GM10266 (cell line): ENCODE results near the gene IRAK2.
A peak's percentile ranks its signal among the peaks of the same experiment; 100 is the strongest.

Source experiments
- DNase-seq: peaks from one replicate; pipeline ENCODE4 v3.0.0; 2012; ENCODE audit errors: extremely low spot score
- TF ChIP-seq, protein P1 (sequence below): IDR thresholded peaks from 2 replicates; pipeline ENCODE4 v1.5.1; 2012; ENCODE audit warnings: mild to moderate bottlenecking, low read depth; ENCODE audit not compliant: control insufficient read depth, insufficient read depth; ENCODE audit errors: missing control alignments

Gene IRAK2, protein sequence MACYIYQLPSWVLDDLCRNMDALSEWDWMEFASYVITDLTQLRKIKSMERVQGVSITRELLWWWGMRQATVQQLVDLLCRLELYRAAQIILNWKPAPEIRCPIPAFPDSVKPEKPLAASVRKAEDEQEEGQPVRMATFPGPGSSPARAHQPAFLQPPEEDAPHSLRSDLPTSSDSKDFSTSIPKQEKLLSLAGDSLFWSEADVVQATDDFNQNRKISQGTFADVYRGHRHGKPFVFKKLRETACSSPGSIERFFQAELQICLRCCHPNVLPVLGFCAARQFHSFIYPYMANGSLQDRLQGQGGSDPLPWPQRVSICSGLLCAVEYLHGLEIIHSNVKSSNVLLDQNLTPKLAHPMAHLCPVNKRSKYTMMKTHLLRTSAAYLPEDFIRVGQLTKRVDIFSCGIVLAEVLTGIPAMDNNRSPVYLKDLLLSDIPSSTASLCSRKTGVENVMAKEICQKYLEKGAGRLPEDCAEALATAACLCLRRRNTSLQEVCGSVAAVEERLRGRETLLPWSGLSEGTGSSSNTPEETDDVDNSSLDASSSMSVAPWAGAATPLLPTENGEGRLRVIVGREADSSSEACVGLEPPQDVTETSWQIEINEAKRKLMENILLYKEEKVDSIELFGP

DNA sequence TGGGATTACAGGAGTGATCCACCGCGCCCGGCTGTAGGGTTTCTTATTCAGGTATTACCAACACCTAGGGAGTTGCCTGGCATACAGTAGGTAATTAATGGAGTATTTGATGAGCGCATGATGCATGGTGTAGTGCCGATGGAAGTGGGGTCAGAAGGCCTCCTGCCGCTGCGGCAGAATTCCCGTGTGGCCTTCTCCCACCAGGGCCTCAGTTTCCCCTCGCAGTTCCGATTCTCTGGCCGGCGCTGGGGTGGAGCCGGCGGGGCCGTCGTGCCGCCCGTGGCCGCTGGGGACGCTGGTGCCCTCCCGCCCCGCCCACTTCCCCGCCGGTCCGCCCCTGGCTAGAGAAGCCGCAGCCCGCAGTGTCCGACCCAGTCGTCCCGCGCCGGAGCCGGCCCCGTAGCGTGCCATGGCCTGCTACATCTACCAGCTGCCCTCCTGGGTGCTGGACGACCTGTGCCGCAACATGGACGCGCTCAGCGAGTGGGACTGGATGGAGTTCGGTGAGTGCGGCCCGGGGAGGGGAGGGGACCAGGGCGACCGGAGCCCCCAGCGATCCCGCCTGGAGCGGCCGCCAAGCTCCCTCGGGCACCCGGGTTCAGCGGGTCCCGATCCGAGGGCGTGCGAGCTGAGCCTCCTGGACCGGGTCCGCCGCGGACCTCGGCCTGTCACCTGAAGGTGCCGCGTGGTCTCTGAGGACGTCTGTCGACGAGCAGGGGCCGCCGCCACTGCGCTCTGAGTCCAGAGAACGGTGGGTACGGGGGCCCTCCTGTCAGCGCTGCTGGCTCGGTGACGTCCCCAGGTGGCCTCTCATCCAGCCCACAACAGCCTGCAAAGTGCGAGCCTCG, at the start of gene IRAK2:
IRAK2 (plus strand) TSS at position 374 of the 848 bp plus-strand sequence; CDS start at position 410, 36 bp downstream.
- TF ChIP-seq, protein P1, sequence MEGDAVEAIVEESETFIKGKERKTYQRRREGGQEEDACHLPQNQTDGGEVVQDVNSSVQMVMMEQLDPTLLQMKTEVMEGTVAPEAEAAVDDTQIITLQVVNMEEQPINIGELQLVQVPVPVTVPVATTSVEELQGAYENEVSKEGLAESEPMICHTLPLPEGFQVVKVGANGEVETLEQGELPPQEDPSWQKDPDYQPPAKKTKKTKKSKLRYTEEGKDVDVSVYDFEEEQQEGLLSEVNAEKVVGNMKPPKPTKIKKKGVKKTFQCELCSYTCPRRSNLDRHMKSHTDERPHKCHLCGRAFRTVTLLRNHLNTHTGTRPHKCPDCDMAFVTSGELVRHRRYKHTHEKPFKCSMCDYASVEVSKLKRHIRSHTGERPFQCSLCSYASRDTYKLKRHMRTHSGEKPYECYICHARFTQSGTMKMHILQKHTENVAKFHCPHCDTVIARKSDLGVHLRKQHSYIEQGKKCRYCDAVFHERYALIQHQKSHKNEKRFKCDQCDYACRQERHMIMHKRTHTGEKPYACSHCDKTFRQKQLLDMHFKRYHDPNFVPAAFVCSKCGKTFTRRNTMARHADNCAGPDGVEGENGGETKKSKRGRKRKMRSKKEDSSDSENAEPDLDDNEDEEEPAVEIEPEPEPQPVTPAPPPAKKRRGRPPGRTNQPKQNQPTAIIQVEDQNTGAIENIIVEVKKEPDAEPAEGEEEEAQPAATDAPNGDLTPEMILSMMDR = peak; percentile 73
- DNase-seq = peak; percentile 82

DNA sequence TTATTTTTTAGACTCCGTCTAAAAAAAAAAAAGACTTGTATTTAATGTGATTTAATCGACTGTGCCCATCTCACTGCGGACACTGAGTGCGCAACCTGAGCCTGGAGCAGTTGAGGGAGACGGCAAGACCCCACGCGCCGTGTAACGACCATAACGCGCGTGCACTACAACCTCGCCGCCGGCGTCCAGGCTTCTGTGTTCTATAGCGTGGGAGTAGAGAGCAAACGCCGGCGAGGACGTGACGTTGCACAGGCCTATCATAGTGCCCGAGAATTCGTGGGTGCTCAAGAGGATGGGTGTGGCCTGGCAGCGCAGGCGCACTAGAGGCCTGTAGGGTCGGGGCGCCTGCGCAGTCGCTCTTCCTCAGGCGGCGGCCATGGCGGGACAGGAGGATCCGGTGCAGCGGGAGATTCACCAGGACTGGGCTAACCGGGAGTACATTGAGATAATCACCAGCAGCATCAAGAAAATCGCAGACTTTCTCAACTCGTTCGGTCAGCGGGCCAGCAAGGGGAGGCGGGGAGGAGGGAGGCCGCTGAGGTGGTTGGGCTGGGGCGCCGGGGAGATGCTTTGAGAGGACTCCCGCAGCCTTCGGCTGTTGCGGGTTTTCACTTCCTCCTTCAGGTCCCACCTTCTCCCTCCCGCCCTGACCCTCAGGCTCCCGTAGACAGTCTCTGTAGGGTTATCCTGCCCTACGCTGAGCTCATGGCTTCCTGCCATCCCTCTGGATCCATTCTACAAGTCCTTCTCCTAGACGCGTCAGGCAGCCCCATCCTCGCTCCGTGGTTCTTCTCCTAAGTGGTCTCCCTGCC, 49.2 kb upstream of the IRAK2 start, which contains the start of gene BRK1:
BRK1 (plus strand) TSS at position 350 of the 812 bp plus-strand sequence; CDS start at position 377, 27 bp downstream.
- TF ChIP-seq, protein P1 = no peak
- peak; percentile 98 for DNase-seq

DNA sequence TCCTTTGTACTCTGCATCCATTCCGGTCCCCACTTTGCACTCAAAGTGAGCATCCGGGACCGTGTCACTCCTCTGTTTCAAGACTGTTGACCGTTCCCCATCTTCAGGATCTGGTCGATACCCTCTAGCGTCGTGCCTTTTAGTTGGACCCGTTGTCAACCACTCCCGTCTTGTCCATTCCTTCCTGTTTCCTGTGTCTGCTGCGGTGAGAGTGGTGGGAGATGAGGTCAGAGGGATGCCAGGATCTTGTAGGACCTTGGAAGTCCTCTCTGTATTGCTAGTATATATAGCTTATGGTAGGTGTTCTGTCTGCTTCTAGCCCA, 48.6 kb upstream of the IRAK2 start:
- no peak for DNase-seq
- TF ChIP-seq, protein P1 = no peak

DNA sequence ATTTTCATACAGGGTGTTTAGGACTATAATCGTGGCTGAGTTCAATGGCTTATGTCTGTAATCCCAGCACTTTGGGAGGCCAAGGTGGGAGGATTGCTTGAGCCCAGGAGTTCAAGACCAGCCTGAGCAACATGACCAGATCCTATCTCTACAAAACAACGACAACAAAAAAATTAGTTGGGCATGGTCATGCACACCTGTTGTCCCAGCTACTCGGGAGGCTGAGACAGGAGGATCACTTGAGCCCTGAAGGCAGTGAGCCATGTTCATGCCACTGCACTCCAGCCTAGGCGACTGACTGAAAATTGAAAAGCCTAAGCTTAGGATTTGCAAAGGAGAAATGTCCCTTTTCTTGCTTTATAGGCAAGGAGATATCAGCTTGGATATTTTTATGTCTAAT, 47.8 kb upstream of the IRAK2 start:
- DNase-seq = no peak
- TF ChIP-seq, protein P1 = no peak

DNA sequence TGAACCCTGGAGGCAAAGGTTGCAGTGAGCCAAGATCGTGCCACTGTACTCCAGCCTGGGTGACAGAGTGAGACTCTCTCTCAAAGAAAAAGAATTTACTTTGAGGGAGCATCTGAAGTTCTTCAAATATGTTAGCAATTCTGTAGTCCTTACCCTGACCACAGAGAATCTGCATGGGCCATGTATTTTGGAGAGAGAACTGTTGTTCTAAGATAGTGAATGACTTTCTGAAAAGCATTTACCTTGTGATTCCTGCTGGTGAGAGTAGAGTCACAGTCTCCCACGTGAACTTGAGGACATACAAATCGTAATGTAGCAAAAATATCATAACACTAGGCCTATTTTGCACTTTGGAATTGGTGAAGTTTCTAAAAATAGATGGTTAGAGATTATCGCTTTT, 45.3 kb upstream of the IRAK2 start:
- TF ChIP-seq, protein P1 = no peak
- no peak for DNase-seq

DNA sequence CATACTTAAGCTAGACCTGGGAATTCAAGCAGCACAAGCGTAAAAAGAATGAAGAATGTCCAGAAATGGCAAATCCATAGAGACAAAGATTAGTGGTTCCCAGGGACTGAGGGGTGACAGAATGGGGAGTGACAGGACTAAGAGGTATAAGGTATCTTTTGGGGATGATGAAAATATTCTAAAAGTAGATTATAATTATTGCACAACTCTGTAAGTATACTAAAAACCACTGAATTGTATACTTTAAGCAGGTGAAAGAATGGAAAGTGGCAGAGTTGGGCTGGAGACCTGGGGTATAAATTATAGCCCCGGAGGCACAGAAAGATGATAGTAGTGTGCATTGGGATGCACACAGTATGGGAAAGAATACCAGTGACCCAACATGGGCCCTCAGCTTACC, 43.7 kb upstream of the IRAK2 start:
- no peak for DNase-seq
- TF ChIP-seq, protein P1 = no peak
